Fibroblast of lung (primary cell): Measurements from ENCODE around the gene KCNK5. TPM values are rescaled to one million over a fixed set of nuclear protein-coding genes. Genes with fewer than 3 reads are reported as not detected.

Source experiments
- DNase-seq, 2 donors: peaks; one replicate each; pipeline versions ENCODE4 v3.0.0 to v3.0.0-alpha.2; 2010; ENCODE audit warnings: low read depth in 2 of 2
- H2AFZ ChIP-seq: 2 replicates; pipeline ENCODE4 v1.5.1; 2012; ENCODE audit warnings: low read length, control low read depth, inconsistent platforms
- H3K27ac ChIP-seq: 2 replicates; pipeline ENCODE4 v1.5.1; 2011; ENCODE audit warnings: low read length, control low read depth; ENCODE audit not compliant: insufficient read depth
- H3K27me3 ChIP-seq: 2 replicates; pipeline ENCODE4 v1.5.1; 2011; ENCODE audit warnings: mild to moderate bottlenecking, low read length; ENCODE audit not compliant: control insufficient read depth, insufficient read depth
- H3K36me3 ChIP-seq: 2 replicates; pipeline ENCODE4 v1.5.1; 2011; ENCODE audit warnings: low read length; ENCODE audit not compliant: control insufficient read depth, insufficient read depth
- H3K4me1 ChIP-seq: 2 replicates; pipeline ENCODE4 v1.5.1; 2011; ENCODE audit warnings: low read length; ENCODE audit not compliant: control insufficient read depth, insufficient read depth; ENCODE audit errors: extremely low read depth
- H3K4me2 ChIP-seq: 2 replicates; pipeline ENCODE4 v1.5.1; 2011; ENCODE audit warnings: low read length, control low read depth; ENCODE audit not compliant: insufficient read depth; ENCODE audit errors: extremely low read depth
- H3K4me3 ChIP-seq, 4 experiments: fragments of 200-600 bp in 1 of 4; sonication (generic) in 1 of 4; replicated peaks in 1 of 4; 2 replicates each; pipeline ENCODE4 v1.5.1; 2011 to 2016; ENCODE audit warnings: low read length in 4 of 4, low read depth in 3 of 4, mild to moderate bottlenecking in 3 of 4, control low read depth in 2 of 4, inconsistent platforms in 1 of 4, mixed read lengths in 1 of 4; ENCODE audit not compliant: insufficient read depth in 1 of 4; ENCODE audit errors: control extremely low read depth in 1 of 4
- H3K79me2 ChIP-seq: 2 replicates; pipeline ENCODE4 v1.5.1; 2012; ENCODE audit warnings: mild to moderate bottlenecking, low read length, inconsistent platforms; ENCODE audit not compliant: control insufficient read depth, insufficient read depth
- H3K9ac ChIP-seq: 2 replicates; pipeline ENCODE4 v1.5.1; 2011; ENCODE audit warnings: mild to moderate bottlenecking, low read length, control low read depth; ENCODE audit not compliant: insufficient read depth
- H3K9me3 ChIP-seq: 2 replicates; pipeline ENCODE4 v1.5.1; 2012; ENCODE audit warnings: low read depth, low read length; ENCODE audit not compliant: control insufficient read depth, insufficient read depth
- H4K20me1 ChIP-seq: 2 replicates; pipeline ENCODE4 v1.5.1; 2011; ENCODE audit warnings: low read length; ENCODE audit not compliant: control insufficient read depth, insufficient read depth; ENCODE audit errors: extremely low read depth
- EZH2 ChIP-seq: IDR thresholded peaks from 2 replicates; pipeline ENCODE4 v1.5.1; 2012; ENCODE audit warnings: low read length, control low read depth, mild to moderate bottlenecking; ENCODE audit errors: missing control alignments
- polyA plus RNA-seq, 2 donors: library from polyadenylated mRNA; depleted of rRNA in 1 of 2; stranded (reverse) in 1 of 2; unstranded in 1 of 2; fragments of >200 nt; gene quantifications; 2 replicates each; pipeline ENCODE4 v1.2.1, GENCODE V29; 2011 to 2012; ENCODE audit warnings: missing spikeins in 1 of 2
- total RNA-seq: library from RNA; depleted of rRNA; stranded (reverse); fragments of >200 nt; gene quantifications from 2 replicates; pipeline ENCODE4 v1.2.1, GENCODE V29; 2014
- TF ChIP-seq, protein P1 (sequence below), 2 donors: IDR thresholded peaks in 1 of 2; conservative IDR thresholded peaks in 1 of 2; 1 replicate in 1 of 2; 2 replicates in 1 of 2; pipeline ENCODE4 v1.5.1; 2011 to 2012; ENCODE audit warnings: low read length in 2 of 2, control low read depth in 1 of 2, inconsistent platforms in 1 of 2, low read depth in 1 of 2, mild to moderate bottlenecking in 1 of 2

The KCNK5 gene
- total and polyA plus RNA-seq, 2 donors (not counting 1 experiment from before 2014, with no cell fraction given) = under 0.01 to 0.02 TPM

DNA sequence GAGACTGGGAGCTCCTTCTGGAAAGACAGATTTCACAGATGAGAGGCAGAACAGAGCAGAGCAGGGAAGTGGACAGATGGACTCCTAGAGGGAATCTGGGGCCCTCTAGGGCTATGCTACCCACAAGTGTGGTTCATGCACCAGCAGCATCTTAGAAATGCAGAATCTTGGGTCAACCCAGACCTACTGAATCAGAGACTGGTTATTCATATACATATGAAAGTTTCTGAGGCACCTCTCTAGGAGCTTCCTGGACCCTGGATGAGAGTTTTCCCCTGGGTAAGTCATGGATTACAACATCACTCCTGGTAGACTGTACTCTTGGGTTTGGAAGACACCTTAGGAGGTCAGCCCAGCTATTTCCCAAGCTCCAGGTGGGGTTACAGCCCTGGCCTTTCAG is 58.9 kb downstream of the KCNK5 start:
- H2AFZ ChIP-seq = no peak overlapping the region
- H3K9ac ChIP-seq = no peak overlapping the region
- H3K4me1 ChIP-seq = no peaks in the 10 kb centered on the region
- no peak for DNase-seq
- no peak overlapping the region for H3K27ac ChIP-seq
- TF ChIP-seq, protein P1, sequence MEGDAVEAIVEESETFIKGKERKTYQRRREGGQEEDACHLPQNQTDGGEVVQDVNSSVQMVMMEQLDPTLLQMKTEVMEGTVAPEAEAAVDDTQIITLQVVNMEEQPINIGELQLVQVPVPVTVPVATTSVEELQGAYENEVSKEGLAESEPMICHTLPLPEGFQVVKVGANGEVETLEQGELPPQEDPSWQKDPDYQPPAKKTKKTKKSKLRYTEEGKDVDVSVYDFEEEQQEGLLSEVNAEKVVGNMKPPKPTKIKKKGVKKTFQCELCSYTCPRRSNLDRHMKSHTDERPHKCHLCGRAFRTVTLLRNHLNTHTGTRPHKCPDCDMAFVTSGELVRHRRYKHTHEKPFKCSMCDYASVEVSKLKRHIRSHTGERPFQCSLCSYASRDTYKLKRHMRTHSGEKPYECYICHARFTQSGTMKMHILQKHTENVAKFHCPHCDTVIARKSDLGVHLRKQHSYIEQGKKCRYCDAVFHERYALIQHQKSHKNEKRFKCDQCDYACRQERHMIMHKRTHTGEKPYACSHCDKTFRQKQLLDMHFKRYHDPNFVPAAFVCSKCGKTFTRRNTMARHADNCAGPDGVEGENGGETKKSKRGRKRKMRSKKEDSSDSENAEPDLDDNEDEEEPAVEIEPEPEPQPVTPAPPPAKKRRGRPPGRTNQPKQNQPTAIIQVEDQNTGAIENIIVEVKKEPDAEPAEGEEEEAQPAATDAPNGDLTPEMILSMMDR (conservative IDR thresholded peaks at IDR 0.05 in 1 of 2, IDR thresholded peaks at IDR 0.05 in 1 of 2; ENCODE audit: low read depth in 1 of 2, low read length in 2 of 2) = no peak
- no peak for TF ChIP-seq EZH2
- no peaks in the 10 kb centered on the region for H3K79me2 ChIP-seq
- H3K9me3 ChIP-seq = no peaks in the 10 kb centered on the region
- H4K20me1 ChIP-seq = no peaks in the 10 kb centered on the region
- no peak overlapping the region for H3K4me3 ChIP-seq
- no peaks in the 10 kb centered on the region for H3K36me3 ChIP-seq
- no peaks in the 10 kb centered on the region for H3K27me3 ChIP-seq
- no peak overlapping the region for H3K4me2 ChIP-seq

DNA sequence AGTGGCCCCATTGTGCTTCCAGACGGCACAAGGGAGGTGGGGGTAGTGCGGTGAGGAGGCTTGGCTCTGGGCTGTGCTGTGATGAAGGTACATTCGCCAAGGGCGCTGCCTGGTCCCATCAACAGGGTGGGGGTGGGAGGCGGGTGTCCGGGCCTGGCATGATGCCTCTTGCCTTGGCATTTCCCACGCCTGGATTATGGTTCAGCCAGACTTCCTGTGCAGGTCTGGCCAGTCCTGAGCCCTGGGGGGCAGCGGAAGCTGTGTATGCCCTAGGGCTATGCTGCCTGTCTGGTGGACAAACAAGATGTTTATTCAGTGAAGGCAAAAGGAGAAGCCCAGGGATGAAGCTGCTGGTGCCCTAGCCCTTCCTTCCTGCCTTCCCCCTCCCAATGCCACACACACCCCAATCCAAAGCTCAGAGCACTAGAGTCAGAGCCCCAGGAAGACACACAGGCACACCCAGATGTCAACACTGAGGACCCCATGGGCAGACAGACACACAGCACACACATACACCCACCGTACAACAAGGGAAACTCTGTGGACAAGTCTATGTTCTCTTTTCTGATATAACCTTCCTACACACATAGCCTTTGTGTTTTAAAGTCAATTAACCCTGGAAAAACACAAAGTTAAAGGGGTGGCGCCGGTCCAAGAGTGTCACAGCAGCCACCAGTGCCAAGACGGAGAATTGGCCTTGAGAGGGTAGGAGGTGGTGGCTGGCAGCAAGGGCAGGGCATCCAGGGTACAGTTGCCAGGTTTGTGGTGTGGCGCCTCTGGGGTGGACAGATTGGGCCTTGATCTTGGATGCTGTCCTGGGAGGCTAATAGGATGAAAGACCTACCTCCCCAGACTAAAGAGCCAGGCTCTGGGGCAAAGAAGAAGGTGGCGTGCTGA is 59.6 kb downstream of the KCNK5 start:
- no peak overlapping the region for H3K4me3 ChIP-seq
- H3K4me1 ChIP-seq = no peaks in the 10 kb centered on the region
- H3K9ac ChIP-seq = no peak overlapping the region
- H4K20me1 ChIP-seq = no peaks in the 10 kb centered on the region
- H3K9me3 ChIP-seq = no peaks in the 10 kb centered on the region
- H3K79me2 ChIP-seq = no peaks in the 10 kb centered on the region
- no peak for TF ChIP-seq EZH2
- TF ChIP-seq, protein P1 (conservative IDR thresholded peaks at IDR 0.05 in 1 of 2, IDR thresholded peaks at IDR 0.05 in 1 of 2; ENCODE audit: low read depth in 1 of 2, low read length in 2 of 2) = no peak
- no peaks in the 10 kb centered on the region for H3K36me3 ChIP-seq
- no peaks in the 10 kb centered on the region for H3K27me3 ChIP-seq
- no peak overlapping the region for H3K27ac ChIP-seq
- H2AFZ ChIP-seq = no peak overlapping the region
- H3K4me2 ChIP-seq = no peak overlapping the region
- no peak for DNase-seq

DNA sequence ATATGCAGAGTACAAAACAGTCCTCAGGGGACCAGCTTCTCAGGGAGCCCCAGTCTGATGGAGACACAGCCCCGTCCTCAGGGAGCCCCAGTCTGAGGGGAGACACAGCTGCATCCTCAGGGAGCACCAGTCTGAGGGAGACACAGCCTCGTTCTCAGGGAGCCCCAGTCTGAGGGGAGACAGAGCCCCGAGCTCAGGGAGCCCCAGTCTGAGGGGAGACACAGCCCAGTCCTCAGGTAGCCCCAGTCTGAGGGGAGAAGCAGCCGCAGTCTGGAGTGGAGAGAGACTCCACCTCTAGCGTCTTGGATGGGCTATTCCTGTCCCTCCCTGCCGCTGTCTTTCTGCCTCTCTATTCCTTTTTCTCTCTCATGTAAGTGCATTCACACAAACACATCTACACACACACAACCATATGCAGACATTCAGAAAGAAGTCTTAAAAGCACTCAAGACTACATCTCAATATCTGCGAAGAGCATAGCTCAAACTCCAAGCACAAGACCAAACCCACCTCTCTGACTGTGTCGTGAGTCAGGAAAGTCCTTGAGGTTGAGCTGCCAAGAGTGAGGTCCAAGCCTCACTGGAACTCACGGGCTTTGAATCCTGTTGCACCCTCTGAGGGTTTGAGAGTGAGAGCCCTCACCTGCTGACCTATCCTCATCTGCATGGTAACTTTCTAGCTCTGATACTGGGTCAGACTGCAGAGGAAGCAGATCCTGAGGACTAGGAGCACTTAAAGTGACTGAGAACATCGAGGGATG is 61.2 kb downstream of the KCNK5 start:
- H3K9ac ChIP-seq = no peak overlapping the region
- no peaks in the 10 kb centered on the region for H3K4me1 ChIP-seq
- no peaks in the 10 kb centered on the region for H3K27me3 ChIP-seq
- no peak overlapping the region for H2AFZ ChIP-seq
- no peak for DNase-seq
- no peaks in the 10 kb centered on the region for H3K79me2 ChIP-seq
- H3K4me3 ChIP-seq = no peak overlapping the region
- no peak overlapping the region for H3K27ac ChIP-seq
- no peaks in the 10 kb centered on the region for H4K20me1 ChIP-seq
- no peaks in the 10 kb centered on the region for H3K36me3 ChIP-seq
- H3K4me2 ChIP-seq = no peak overlapping the region
- no peak for TF ChIP-seq EZH2
- TF ChIP-seq, protein P1 (conservative IDR thresholded peaks at IDR 0.05 in 1 of 2, IDR thresholded peaks at IDR 0.05 in 1 of 2; ENCODE audit: low read depth in 1 of 2, low read length in 2 of 2) = no peak
- H3K9me3 ChIP-seq = no peaks in the 10 kb centered on the region
